ENCODE measurements around the gene GRIK2. TPM values are rescaled to one million over a fixed set of nuclear protein-coding genes. Genes with fewer than 3 reads are reported as not detected.

The GRIK2 gene
- total and polyA plus RNA-seq, 7 donors = 0.25 to 8.9 (median 2.1) TPM; not detected in 2

DNA sequence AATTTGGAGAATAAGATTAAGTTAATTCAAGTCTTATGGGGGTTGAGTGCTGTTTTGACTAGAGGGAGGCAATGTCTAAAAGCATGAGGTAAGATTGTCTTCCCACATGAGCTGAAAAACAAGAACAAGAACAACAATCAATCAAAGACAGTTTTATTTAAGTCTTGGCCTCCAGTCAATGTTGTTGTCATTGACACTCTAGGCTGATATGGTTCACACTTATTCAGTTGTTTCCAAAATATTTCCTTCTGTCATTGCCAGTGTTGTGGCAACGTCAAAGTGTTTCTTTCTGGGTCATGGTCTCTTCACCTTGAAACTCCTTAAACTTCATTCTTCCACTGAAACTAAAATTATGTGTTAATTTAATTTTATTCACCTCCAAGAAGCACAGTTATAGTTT lies 72.4 kb downstream of the GRIK2 start:
- no peaks in the 10 kb centered on the region for H3K9me3 ChIP-seq
- WGBS, 2 donors = 84 to 89% methylated on average over 1 of the region's 1 CpG
- TF ChIP-seq POLR2A (IDR thresholded peaks at IDR 0.05) (no peak), POLR2AphosphoS5 (IDR thresholded peaks at IDR 0.05) (no peak), EP300 (IDR thresholded peaks at IDR 0.05) (no peak)
- TF ChIP-seq, protein P1, sequence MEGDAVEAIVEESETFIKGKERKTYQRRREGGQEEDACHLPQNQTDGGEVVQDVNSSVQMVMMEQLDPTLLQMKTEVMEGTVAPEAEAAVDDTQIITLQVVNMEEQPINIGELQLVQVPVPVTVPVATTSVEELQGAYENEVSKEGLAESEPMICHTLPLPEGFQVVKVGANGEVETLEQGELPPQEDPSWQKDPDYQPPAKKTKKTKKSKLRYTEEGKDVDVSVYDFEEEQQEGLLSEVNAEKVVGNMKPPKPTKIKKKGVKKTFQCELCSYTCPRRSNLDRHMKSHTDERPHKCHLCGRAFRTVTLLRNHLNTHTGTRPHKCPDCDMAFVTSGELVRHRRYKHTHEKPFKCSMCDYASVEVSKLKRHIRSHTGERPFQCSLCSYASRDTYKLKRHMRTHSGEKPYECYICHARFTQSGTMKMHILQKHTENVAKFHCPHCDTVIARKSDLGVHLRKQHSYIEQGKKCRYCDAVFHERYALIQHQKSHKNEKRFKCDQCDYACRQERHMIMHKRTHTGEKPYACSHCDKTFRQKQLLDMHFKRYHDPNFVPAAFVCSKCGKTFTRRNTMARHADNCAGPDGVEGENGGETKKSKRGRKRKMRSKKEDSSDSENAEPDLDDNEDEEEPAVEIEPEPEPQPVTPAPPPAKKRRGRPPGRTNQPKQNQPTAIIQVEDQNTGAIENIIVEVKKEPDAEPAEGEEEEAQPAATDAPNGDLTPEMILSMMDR (IDR thresholded peaks at IDR 0.05) = no peak
- no peaks in the 10 kb centered on the region for H3K27me3 ChIP-seq
- no peak overlapping the region for H3K4me3 ChIP-seq
- no peaks in the 10 kb centered on the region for H3K4me1 ChIP-seq
- intact Hi-C loops (cut with DNase I) = no loop called here
- H3K36me3 ChIP-seq = no peaks in the 10 kb centered on the region
- H3K27ac ChIP-seq = no peak overlapping the region
- DNase-seq = no peak

DNA sequence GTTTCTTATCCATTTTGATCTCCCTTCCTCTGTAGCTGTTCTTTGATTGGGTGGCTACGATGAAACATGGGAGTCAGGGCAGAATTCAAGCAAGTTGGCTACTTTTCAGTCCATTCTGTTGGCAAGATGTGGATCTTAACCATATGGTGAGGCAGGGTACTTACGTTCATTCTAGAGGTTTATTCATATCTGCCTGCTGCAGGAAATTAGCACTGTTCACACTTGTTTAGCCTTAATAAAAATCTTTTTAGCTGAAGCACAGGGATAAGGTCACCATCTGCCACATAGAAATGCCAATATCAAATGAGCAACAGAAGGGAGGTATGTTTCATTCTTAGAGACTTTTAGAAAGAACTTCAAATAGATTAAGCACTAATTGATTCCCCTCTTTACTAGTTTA lies 83.9 kb downstream of the GRIK2 start:
- no peaks in the 10 kb centered on the region for H3K27me3 ChIP-seq
- H3K4me3 ChIP-seq = no peak overlapping the region
- TF ChIP-seq, protein P1 (IDR thresholded peaks at IDR 0.05) = no peak
- TF ChIP-seq POLR2AphosphoS5 (IDR thresholded peaks at IDR 0.05) = no peak
- no peak for TF ChIP-seq POLR2A (IDR thresholded peaks at IDR 0.05)
- no peak for TF ChIP-seq EP300 (IDR thresholded peaks at IDR 0.05)
- no peaks in the 10 kb centered on the region for H3K36me3 ChIP-seq
- intact Hi-C loops (cut with DNase I) = no loop called here
- WGBS, 2 donors = 83 to 87% methylated on average over 2 of the region's 2 CpGs
- H3K4me1 ChIP-seq = no peaks in the 10 kb centered on the region
- H3K9me3 ChIP-seq = no peaks in the 10 kb centered on the region
- no peak overlapping the region for H3K27ac ChIP-seq
- DNase-seq = no peak

DNA sequence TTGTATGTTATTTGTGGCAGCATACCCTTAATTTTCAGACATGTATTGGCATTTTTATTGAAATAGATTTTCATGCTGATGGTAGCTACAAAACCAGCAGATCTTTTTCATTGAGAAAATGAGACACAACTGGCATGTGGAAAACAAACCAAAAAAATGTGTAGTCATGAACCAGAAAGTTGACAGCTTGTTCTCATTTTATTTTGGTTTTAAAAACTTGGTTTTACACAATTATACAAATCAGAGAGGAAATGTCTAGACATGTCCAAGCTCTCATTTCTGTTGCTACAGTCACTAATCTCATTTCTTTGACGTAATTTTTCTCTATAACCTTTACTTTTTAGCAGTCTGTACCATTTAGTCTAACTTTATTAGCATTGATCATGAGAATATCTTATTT lies 85.4 kb downstream of the GRIK2 start:
- DNase-seq = no peak
- intact Hi-C loops (cut with DNase I) = no loop called here
- 78 to 88% methylated on average over 1 of the region's 1 CpG for WGBS, 2 donors
- no peaks in the 10 kb centered on the region for H3K9me3 ChIP-seq
- no peak overlapping the region for H3K27ac ChIP-seq
- H3K27me3 ChIP-seq = no peaks in the 10 kb centered on the region
- TF ChIP-seq, protein P1 (IDR thresholded peaks at IDR 0.05) = no peak
- TF ChIP-seq POLR2AphosphoS5 (IDR thresholded peaks at IDR 0.05) = no peak
- TF ChIP-seq POLR2A (IDR thresholded peaks at IDR 0.05) = no peak
- TF ChIP-seq EP300 (IDR thresholded peaks at IDR 0.05) = no peak
- H3K4me3 ChIP-seq = no peak overlapping the region
- no peaks in the 10 kb centered on the region for H3K36me3 ChIP-seq
- no peaks in the 10 kb centered on the region for H3K4me1 ChIP-seq

DNA sequence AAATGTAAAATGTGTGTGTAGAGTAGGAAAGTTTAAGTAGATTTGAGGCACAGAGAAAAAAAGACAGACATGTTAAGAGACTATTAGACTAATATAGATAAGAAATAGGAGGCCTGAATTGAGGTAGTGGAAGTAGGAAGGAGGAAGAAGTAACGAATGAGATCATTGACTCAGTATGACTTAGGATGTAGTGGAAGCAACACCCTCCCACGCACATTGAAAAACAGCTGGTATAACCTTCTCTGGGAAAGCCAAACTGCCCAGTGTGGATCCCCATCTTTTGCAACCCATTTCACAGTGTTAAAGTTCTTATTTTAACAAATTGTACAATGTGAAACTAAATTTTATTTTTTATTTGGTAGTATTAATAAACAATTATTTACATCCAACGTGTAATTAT lies 89.1 kb downstream of the GRIK2 start:
- Histone ChIP-seq H3K27ac (no peak overlapping the region), H3K36me3 (no peaks in the 10 kb centered on the region), H3K27me3 (no peaks in the 10 kb centered on the region), H3K9me3 (no peaks in the 10 kb centered on the region), H3K4me1 (no peaks in the 10 kb centered on the region), H3K4me3 (no peak overlapping the region)
- TF ChIP-seq, protein P1 (IDR thresholded peaks at IDR 0.05) = no peak
- TF ChIP-seq POLR2AphosphoS5 (IDR thresholded peaks at IDR 0.05) = no peak
- no peak for TF ChIP-seq EP300 (IDR thresholded peaks at IDR 0.05)
- TF ChIP-seq POLR2A (IDR thresholded peaks at IDR 0.05) = no peak
- no peak for DNase-seq
- intact Hi-C loops (cut with DNase I) = no loop called here
- WGBS, 2 donors = 79 to 83% methylated on average over 3 of the region's 3 CpGs

DNA sequence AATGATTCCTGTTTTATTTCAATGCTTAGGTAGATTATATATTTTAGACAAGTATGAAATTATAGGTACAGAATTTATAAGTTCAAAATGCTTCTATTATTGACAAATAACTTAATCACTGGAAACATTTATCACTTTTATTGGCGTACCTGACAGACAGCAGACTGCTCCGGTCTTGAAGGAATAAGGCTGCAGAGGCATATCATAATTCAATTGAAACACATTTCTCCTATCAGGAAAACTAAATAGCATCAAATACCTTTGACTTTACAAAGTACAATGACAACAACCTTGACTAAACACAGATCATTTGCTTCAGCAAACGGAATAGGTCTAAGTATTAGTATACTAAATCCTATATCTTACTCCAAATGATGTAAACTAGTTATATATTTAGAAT lies 91.3 kb downstream of the GRIK2 start:
- DNase-seq = no peak
- H3K4me3 ChIP-seq = no peak overlapping the region
- no peak overlapping the region for H3K27ac ChIP-seq
- intact Hi-C loops (cut with DNase I) = no loop called here
- no peaks in the 10 kb centered on the region for H3K9me3 ChIP-seq
- H3K36me3 ChIP-seq = no peaks in the 10 kb centered on the region
- H3K4me1 ChIP-seq = no peaks in the 10 kb centered on the region
- TF ChIP-seq, protein P1 (IDR thresholded peaks at IDR 0.05) = no peak
- TF ChIP-seq EP300 (IDR thresholded peaks at IDR 0.05) = no peak
- TF ChIP-seq POLR2AphosphoS5 (IDR thresholded peaks at IDR 0.05) = no peak
- TF ChIP-seq POLR2A (IDR thresholded peaks at IDR 0.05) = no peak
- H3K27me3 ChIP-seq = no peaks in the 10 kb centered on the region
- WGBS, 2 donors = 73 to 83% methylated on average over 3 of the region's 3 CpGs
